ENCODE results near the gene PDE4D. TPM values are rescaled to one million over a fixed set of nuclear protein-coding genes. Genes with fewer than 3 reads are reported as not detected.
A peak's percentile ranks its signal among the peaks of the same experiment; 100 is the strongest.

The PDE4D gene
- total and polyA plus RNA-seq, 8 donors = 1.5 to 7.1 (median 3.1) TPM

DNA sequence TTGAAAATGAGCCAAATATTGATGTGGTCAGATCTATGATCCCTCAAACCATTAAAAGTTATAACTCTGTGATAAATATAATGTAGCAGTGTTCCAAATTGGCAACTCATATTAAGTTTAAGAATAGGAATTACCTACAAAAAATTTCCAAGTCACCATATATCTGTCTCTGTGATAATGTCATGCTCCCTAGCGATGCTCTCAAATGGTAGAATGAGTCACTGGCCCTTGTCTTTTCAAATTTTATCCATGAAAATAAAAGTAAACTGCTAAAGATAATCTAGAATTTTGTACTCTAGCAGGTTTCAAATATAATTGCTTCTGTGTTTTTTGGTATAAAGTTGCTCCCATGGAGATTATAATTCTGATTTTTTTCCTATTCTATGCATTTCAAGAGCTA is 277.1 kb downstream of the PDE4D start:
- no peak overlapping the region for H3K4me3 ChIP-seq
- H3K27me3 ChIP-seq = no peaks in the 10 kb centered on the region
- intact Hi-C loops (cut with DNase I) = no loop called here
- 95 to 96% methylated on average over 1 of the region's 1 CpG for WGBS, 2 donors
- no peak for ATAC-seq
- H3K9me3 ChIP-seq = no peaks in the 10 kb centered on the region
- H3K27ac ChIP-seq = no peak overlapping the region
- no peak for FAIRE-seq
- no peak for DNase-seq
- H3K4me1 ChIP-seq = no peaks in the 10 kb centered on the region
- no peaks in the 10 kb centered on the region for H3K36me3 ChIP-seq
- TF ChIP-seq, protein P1, sequence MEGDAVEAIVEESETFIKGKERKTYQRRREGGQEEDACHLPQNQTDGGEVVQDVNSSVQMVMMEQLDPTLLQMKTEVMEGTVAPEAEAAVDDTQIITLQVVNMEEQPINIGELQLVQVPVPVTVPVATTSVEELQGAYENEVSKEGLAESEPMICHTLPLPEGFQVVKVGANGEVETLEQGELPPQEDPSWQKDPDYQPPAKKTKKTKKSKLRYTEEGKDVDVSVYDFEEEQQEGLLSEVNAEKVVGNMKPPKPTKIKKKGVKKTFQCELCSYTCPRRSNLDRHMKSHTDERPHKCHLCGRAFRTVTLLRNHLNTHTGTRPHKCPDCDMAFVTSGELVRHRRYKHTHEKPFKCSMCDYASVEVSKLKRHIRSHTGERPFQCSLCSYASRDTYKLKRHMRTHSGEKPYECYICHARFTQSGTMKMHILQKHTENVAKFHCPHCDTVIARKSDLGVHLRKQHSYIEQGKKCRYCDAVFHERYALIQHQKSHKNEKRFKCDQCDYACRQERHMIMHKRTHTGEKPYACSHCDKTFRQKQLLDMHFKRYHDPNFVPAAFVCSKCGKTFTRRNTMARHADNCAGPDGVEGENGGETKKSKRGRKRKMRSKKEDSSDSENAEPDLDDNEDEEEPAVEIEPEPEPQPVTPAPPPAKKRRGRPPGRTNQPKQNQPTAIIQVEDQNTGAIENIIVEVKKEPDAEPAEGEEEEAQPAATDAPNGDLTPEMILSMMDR (IDR thresholded peaks at IDR 0.05) = no peak

DNA sequence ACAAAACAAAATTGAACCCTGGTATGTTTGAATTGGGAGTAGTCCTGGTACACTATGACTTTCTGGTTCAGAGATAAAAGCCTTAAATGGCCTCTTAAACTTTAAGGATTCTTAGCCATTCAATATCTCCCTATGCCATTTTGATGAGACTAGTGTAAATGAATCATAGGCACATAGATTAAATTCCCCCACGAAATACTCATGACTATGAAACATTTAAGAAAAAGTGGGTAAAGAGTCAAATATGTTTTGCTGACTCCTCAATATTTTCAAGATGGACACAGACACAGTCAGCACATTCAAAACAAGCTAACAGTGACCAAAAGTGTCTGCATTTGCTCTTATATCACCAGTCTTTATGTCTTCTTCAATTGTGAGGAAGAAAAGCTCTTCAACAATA is 278.3 kb downstream of the PDE4D start:
- ATAC-seq = no peak
- 83 to 85% methylated on average over 1 of the region's 1 CpG for WGBS, 2 donors
- Histone ChIP-seq H3K36me3 (no peaks in the 10 kb centered on the region), H3K4me1 (no peaks in the 10 kb centered on the region), H3K9me3 (no peaks in the 10 kb centered on the region), H3K27me3 (no peaks in the 10 kb centered on the region), H3K4me3 (no peak overlapping the region), H3K27ac (no peak overlapping the region)
- no peak for FAIRE-seq
- intact Hi-C loops (cut with DNase I) = no loop called here
- DNase-seq = no peak
- TF ChIP-seq, protein P1 (IDR thresholded peaks at IDR 0.05) = no peak

DNA sequence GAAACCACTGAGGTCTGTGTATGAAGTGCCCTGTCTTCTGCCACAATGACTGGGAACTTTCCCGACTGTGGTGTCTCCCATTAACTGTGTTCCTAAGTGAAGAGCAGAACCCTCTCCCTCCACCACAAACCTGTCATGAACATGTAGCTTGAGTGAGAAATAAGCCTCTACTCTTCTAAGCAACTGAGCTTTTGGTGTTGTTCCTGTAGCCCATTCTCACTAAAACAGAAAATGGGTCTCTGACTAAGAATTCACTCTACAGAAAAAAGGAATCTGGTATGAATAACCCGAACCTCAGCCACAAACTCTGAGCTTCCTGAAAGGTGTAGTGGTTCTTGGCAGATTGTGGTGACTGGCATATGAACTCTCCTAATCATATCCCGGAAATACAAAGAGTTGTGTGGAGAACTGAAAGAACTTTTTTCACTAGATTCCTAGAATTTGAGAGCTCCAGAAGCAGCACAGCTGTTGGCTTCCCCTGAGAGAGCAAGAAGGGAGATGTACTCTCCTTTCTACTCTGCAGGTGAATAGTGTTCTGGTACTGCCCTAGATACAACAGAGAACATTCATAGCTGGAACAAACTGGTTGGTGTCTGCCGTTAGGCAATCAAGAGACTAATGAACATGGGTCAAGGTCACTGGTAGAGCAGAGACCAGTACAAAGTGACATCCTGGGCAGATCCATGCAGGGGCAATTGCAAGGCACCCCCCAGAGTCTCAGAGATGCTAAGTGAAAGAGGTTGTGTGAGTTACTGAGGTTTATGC is 283.8 kb downstream of the PDE4D start:
- DNase-seq (no peak), FAIRE-seq (no peak), ATAC-seq (peak in 1 of 4 donors; percentile 32)
- intact Hi-C loops (cut with DNase I) = no loop called here
- WGBS, 2 donors = 50 to 63% methylated on average over 4 of the region's 4 CpGs
- Histone ChIP-seq H3K36me3 (no peaks in the 10 kb centered on the region), H3K9me3 (no peaks in the 10 kb centered on the region), H3K4me1 (peaks cover 0 to 6% (median 3%) of the 10 kb centered on the region in 3 donors), H3K4me3 (no peak overlapping the region), H3K27ac (no peak overlapping the region), H3K27me3 (no peaks in the 10 kb centered on the region)
- TF ChIP-seq, protein P1 (IDR thresholded peaks at IDR 0.05) = no peak

DNA sequence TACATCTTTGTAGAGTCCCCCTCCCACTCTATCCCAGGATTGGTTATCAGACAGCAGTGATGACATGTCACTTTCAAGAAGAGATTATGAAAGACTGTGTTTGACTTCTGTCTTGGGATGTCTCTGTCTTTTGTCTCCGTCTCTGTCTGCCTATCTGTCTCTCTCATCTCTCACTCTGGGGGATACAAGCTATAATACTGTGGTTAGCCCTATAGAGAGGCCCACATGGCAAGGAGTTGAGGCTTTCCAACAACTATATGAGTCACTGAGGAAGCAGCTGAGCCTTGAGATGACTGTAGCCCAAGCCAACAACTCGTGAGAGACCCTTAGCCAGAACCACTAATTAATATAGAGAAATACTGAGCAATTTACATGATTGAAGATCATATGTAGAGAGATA is 284.8 kb downstream of the PDE4D start:
- no peaks in the 10 kb centered on the region for H3K27me3 ChIP-seq
- H3K4me1 ChIP-seq = peaks cover 0 to 6% (median 3%) of the 10 kb centered on the region in 3 donors
- no peaks in the 10 kb centered on the region for H3K9me3 ChIP-seq
- FAIRE-seq (no peak), ATAC-seq (no peak), DNase-seq (no peak)
- TF ChIP-seq, protein P1 (IDR thresholded peaks at IDR 0.05) = no peak
- H3K27ac ChIP-seq = no peak overlapping the region
- no peak overlapping the region for H3K4me3 ChIP-seq
- 80 to 84% methylated on average over 2 of the region's 2 CpGs for WGBS, 2 donors
- intact Hi-C loops (cut with DNase I) = no loop called here
- no peaks in the 10 kb centered on the region for H3K36me3 ChIP-seq

DNA sequence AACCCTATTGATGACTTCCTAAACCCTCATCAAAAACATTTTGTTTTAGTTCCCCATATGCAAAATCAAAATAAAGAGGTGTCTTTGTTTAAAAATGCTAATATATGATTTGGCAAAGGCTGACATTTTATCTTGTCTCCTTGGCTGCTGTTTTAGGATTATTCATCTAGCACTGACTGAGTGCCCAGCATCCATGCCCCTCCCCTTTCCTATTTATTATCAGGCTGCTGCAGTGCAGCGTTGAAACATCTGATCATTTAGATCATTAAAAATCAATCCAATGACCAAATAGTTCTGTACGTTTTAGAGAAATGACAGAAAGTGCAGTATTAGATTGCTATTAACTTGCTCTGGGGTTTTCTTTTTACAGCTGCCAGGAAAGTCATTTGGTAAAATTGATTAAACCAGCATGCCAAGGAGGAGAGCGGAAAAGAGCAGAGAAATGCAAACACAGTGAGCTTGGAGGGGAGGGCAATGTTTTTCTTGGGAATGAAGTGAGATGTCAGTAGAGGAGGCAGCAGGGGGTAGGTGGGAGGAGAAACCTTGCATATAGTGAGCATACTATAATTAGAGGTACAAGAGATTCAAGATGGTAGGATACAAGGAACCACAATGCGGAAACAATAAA is 286.3 kb downstream of the PDE4D start:
- peaks cover 0 to 6% (median 3%) of the 10 kb centered on the region in 3 donors for H3K4me1 ChIP-seq
- H3K36me3 ChIP-seq = no peaks in the 10 kb centered on the region
- no peak overlapping the region for H3K4me3 ChIP-seq
- no peak for FAIRE-seq
- intact Hi-C loops (cut with DNase I) = no loop called here
- no peak for DNase-seq
- ATAC-seq = peak in 2 of 4 donors; percentile 19 to 32
- WGBS, 2 donors = 30 to 34% methylated on average over 4 of the region's 4 CpGs
- H3K9me3 ChIP-seq = no peaks in the 10 kb centered on the region
- TF ChIP-seq, protein P1 (IDR thresholded peaks at IDR 0.05) = no peak
- no peak overlapping the region for H3K27ac ChIP-seq
- no peaks in the 10 kb centered on the region for H3K27me3 ChIP-seq

Data from pancreas (tissue), 10 donors.